Superior temporal gyrus (tissue), 1 donor: ENCODE results near the gene PAX5.

Source experiments
- DNase-seq: peaks from one replicate; pipeline ENCODE4 v3.0.0-alpha.2; 2016; ENCODE audit errors: extremely low spot score

PAX5 gene

GRCh38 chr9:36961051-36961450 lies 73.0 kb downstream of the PAX5 start:
- no peak for DNase-seq

GRCh38 chr9:36960575-36960955 lies 73.5 kb downstream of the PAX5 start:
- no peak for DNase-seq

GRCh38 chr9:36959681-36960574 lies 74.1 kb downstream of the PAX5 start:
- no peak for DNase-seq

GRCh38 chr9:36956908-36957307 lies 77.2 kb downstream of the PAX5 start:
- DNase-seq, result no peak

GRCh38 chr9:36950389-36950788 lies 83.7 kb downstream of the PAX5 start:
- DNase-seq, result no peak

- no peak for DNase-seq
Observed at GRCh38 chr9:36949466-36949865, 84.6 kb downstream of the PAX5 start.

GRCh38 chr9:36948051-36948450 lies 86.0 kb downstream of the PAX5 start:
- no peak for DNase-seq

- DNase-seq, result no peak
Observed at GRCh38 chr9:36946653-36947052, 87.4 kb downstream of the PAX5 start.

GRCh38 chr9:36945999-36946398 lies 88.1 kb downstream of the PAX5 start:
- DNase-seq, result no peak

- DNase-seq, result no peak
Observed at GRCh38 chr9:36942891-36943290, 91.2 kb downstream of the PAX5 start.

GRCh38 chr9:36941441-36941840 lies 92.6 kb downstream of the PAX5 start:
- DNase-seq, result no peak

GRCh38 chr9:36940881-36941280 lies 93.2 kb downstream of the PAX5 start:
- no peak for DNase-seq

GRCh38 chr9:36940500-36940853 lies 93.6 kb downstream of the PAX5 start:
- DNase-seq, result no peak

GRCh38 chr9:36939655-36940499 lies 94.2 kb downstream of the PAX5 start:
- no peak for DNase-seq

- DNase-seq, result no peak
Observed at GRCh38 chr9:36939214-36939613, 94.9 kb downstream of the PAX5 start.

- DNase-seq, result no peak
Observed at GRCh38 chr9:36938617-36939016, 95.5 kb downstream of the PAX5 start.

- no peak for DNase-seq
Observed at GRCh38 chr9:36937951-36938350, 96.1 kb downstream of the PAX5 start.

GRCh38 chr9:36937346-36937745 lies 96.7 kb downstream of the PAX5 start:
- no peak for DNase-seq

GRCh38 chr9:36936498-36936831 lies 97.6 kb downstream of the PAX5 start:
- DNase-seq, result no peak

GRCh38 chr9:36935768-36936497 lies 98.1 kb downstream of the PAX5 start:
- DNase-seq, result no peak

- DNase-seq, result no peak
Observed at GRCh38 chr9:36935332-36935731, 98.7 kb downstream of the PAX5 start.

- no peak for DNase-seq
Observed at GRCh38 chr9:36934478-36935065, 99.5 kb downstream of the PAX5 start.
